Thoracic aorta (tissue), 2 donors: ENCODE results near the gene GSDME. TPM values are rescaled to one million over a fixed set of nuclear protein-coding genes. Genes with fewer than 3 reads are reported as not detected.

Experiments
- ATAC-seq: fragments of 150-250 bp; one replicate; pipeline ENCODE4 v1.8.0; 2017; ENCODE audit warnings: low read depth; ENCODE audit not compliant: insufficient number of reproducible peaks, low FRiP score
- DNase-seq: peaks from one replicate; pipeline ENCODE4 v3.0.0-alpha.2; 2020; ENCODE audit warnings: low spot score
- H3K27ac ChIP-seq, 2 donors: fragments of 200-600 bp; sonication (generic); 1 replicate in 1 of 2; 2 replicates in 1 of 2; pipeline ENCODE4 v1.5.1; 2016; ENCODE audit warnings: mild to moderate bottlenecking in 2 of 2, moderate library complexity in 2 of 2
- H3K27me3 ChIP-seq: fragments of 200-600 bp; sonication (generic); replicated peaks from 2 replicates; pipeline ENCODE4 v1.6.0; 2016; ENCODE audit warnings: mild to moderate bottlenecking; ENCODE audit not compliant: insufficient read depth
- H3K36me3 ChIP-seq: fragments of 200-600 bp; sonication (generic); one replicate; pipeline ENCODE4 v1.5.1; 2016
- H3K4me1 ChIP-seq, 2 donors: fragments of 200-600 bp; sonication (generic); 1 replicate in 1 of 2; 2 replicates in 1 of 2; pipeline versions ENCODE4 v1.5.1 to v1.6.0; 2016; ENCODE audit warnings: low read depth in 2 of 2, mild to moderate bottlenecking in 1 of 2; ENCODE audit not compliant: control insufficient read depth in 1 of 2
- H3K4me3 ChIP-seq: fragments of 200-600 bp; sonication (generic); 2 replicates; pipeline ENCODE4 v1.5.1; 2016; ENCODE audit warnings: mild to moderate bottlenecking
- H3K9me3 ChIP-seq: fragments of 200-600 bp; sonication (generic); 2 replicates; pipeline ENCODE4 v1.5.1; 2016
- total RNA-seq, 2 donors: library from RNA; depleted of rRNA; stranded (reverse); fragments of >200 nt; gene quantifications; one replicate each; pipeline versions ENCODE4 v1.1.0 to v1.2.3, GENCODE V29; 2016
- TF ChIP-seq, protein P1 (sequence below): fragments of 200-600 bp; sonication (generic); IDR thresholded peaks from one replicate; pipeline ENCODE4 v1.5.1; 2019; ENCODE audit warnings: antibody characterized with exemption

Gene GSDME
- total RNA-seq, 2 donors from 2014 or later: 7.3 to 21.7 TPM

DNA sequence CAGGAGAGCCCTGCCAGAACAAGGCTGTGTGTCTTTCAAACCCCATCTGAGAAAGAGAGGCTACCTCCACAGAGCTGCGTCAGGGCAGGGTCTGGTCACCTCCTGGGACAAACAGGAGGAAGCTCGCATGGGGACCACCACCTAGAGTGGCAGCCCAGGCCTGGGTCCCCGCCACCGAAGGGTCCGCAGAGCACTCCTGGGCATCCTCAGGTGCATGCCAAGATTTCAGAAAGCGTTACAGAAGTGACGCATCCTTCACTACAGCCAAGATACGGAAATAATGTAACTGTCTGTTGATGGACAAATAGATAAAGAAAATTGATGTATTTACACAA is 42.6 kb downstream of the GSDME start:
- Histone ChIP-seq H3K4me3 (no peak overlapping the region), H3K36me3 (peaks cover 8% of the 10 kb centered on the region), H3K27ac (no peak overlapping the region), H3K4me1 (no peaks in the 10 kb centered on the region), H3K27me3 (no peaks in the 10 kb centered on the region), H3K9me3 (no peaks in the 10 kb centered on the region)
- TF ChIP-seq, protein P1, sequence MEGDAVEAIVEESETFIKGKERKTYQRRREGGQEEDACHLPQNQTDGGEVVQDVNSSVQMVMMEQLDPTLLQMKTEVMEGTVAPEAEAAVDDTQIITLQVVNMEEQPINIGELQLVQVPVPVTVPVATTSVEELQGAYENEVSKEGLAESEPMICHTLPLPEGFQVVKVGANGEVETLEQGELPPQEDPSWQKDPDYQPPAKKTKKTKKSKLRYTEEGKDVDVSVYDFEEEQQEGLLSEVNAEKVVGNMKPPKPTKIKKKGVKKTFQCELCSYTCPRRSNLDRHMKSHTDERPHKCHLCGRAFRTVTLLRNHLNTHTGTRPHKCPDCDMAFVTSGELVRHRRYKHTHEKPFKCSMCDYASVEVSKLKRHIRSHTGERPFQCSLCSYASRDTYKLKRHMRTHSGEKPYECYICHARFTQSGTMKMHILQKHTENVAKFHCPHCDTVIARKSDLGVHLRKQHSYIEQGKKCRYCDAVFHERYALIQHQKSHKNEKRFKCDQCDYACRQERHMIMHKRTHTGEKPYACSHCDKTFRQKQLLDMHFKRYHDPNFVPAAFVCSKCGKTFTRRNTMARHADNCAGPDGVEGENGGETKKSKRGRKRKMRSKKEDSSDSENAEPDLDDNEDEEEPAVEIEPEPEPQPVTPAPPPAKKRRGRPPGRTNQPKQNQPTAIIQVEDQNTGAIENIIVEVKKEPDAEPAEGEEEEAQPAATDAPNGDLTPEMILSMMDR: no peak
- ATAC-seq: no peak
- DNase-seq: no peak

DNA sequence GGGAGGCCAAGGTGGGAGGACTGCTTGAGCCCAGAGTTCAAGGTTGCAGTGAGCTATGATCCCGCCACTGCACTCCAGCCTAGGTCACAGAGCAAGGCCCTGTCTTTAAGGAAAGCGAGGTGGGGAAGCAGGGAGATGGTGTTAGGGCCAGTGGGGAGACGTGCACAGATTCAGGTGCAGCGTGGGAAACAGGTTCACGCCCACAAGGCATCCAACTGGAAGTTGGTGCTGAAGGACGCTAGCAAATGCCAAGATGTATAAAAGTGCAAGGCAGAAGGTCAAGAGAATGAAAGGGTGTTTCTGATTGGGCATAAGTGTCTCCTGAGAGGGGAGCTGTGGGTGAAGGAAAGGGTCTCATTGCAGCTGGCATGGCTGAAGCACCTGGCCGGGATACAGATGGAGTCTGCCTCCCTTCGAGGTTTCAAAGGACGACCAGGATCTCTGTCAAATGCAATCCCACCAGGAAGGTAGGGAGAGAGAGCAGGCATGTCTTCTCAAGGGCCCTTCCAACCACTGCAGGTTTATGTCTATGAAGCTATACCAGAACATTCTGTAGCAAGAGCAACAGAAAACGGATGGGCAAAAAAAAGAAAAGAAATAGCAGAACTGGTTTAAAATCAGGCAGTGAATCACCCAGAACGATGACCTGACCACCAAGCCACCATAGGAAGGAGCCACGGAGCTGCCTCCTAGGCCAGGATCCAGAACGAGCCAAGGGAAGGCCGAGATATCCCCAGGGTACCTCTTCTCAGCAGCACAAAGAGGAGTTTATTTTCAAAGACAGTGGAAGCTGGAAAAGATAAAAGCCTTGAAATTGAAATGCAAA is 43.2 kb downstream of the GSDME start:
- DNase-seq (no peak), ATAC-seq (no peak)
- Histone ChIP-seq H3K27me3 (no peaks in the 10 kb centered on the region), H3K4me3 (no peak overlapping the region), H3K4me1 (no peaks in the 10 kb centered on the region), H3K27ac (no peak overlapping the region), H3K9me3 (no peaks in the 10 kb centered on the region), H3K36me3 (peaks cover 8% of the 10 kb centered on the region)
- TF ChIP-seq, protein P1: no peak

GRCh38 chr7:24713039-24713793 is 44.0 kb downstream of the GSDME start:
- no peak for ATAC-seq
- H3K9me3 ChIP-seq: no peaks in the 10 kb centered on the region

GRCh38 chr7:24709585-24710360 is 47.5 kb downstream of the GSDME start:
- Histone ChIP-seq H3K4me3 (no peak overlapping the region), H3K27ac (no peak overlapping the region), H3K36me3 (no peaks in the 10 kb centered on the region), H3K27me3 (no peaks in the 10 kb centered on the region), H3K9me3 (no peaks in the 10 kb centered on the region), H3K4me1 (peaks cover 0 to under 1% of the 10 kb centered on the region in 2 donors)
- ATAC-seq (no peak), DNase-seq (no peak)
- TF ChIP-seq, protein P1: no peak

More at GRCh38 chr7:24713039-24713793, 44.0 kb downstream of the GSDME start:
- H3K27me3 ChIP-seq: no peaks in the 10 kb centered on the region
- no peak overlapping the region for H3K4me3 ChIP-seq
- TF ChIP-seq, protein P1: no peak
- DNase-seq: no peak
- H3K36me3 ChIP-seq: peaks cover 8% of the 10 kb centered on the region
- H3K27ac ChIP-seq: no peak overlapping the region
- H3K4me1 ChIP-seq: no peaks in the 10 kb centered on the region

- DNase-seq: no peak
- H3K9me3 ChIP-seq: no peaks in the 10 kb centered on the region
- peaks cover 0 to 7% of the 10 kb centered on the region in 2 donors for H3K4me1 ChIP-seq
- no peaks in the 10 kb centered on the region for H3K36me3 ChIP-seq
- TF ChIP-seq, protein P1: no peak
- no peak overlapping the region for H3K4me3 ChIP-seq
- no peak for ATAC-seq
- no peaks in the 10 kb centered on the region for H3K27me3 ChIP-seq
- H3K27ac ChIP-seq: no peak overlapping the region
Measured at GRCh38 chr7:24709051-24709450, 48.2 kb downstream of the GSDME start.
